ENCODE results near the gene PIK3CA.

Gene PIK3CA

Small RNA genes lying within 50 kb of the gene (small RNA-seq; reads per million reads assigned to genes)
- gene RF00402, result 0 reads per million in 2 experiments

Measured in SK-N-DZ (cell line).